Erythroblast (primary cell): ENCODE data around the gene GRPR.

ENCODE experiments used
- GATA1 ChIP-seq: IDR thresholded peaks from 2 replicates; pipeline ENCODE4 v1.6.1; 2011; ENCODE audit warnings: low read depth, mild to moderate bottlenecking, control low read depth, low read length, moderate library complexity
- POLR2A ChIP-seq: IDR thresholded peaks from 2 replicates; pipeline ENCODE4 v1.6.1; 2011; ENCODE audit warnings: mild to moderate bottlenecking, low read length

- TF ChIP-seq POLR2A (no peak), GATA1 (no peak)
These were observed 21.8 kb upstream of the GRPR start for GRCh38 chrX:16101581-16101980.
